Liver (tissue), 9 donors: ENCODE measurements around the gene BTRC. TPM values are rescaled to one million over a fixed set of nuclear protein-coding genes. Genes with fewer than 3 reads are reported as not detected.

Experiments
- DNase-seq: peaks from one replicate; pipeline ENCODE4 v3.0.0-alpha.2; 2017; ENCODE audit warnings: low spot score
- H3K27ac ChIP-seq, 2 donors: one replicate each; pipeline ENCODE4 v1.7.0; 2013; ENCODE audit warnings: inconsistent platforms in 2 of 2, low read length in 2 of 2, control low read depth in 1 of 2, low read depth in 1 of 2, mild to moderate bottlenecking in 1 of 2
- H3K27me3 ChIP-seq, 4 donors: one replicate each; pipeline versions ENCODE4 v1.6.1 to v1.7.0; 2013; ENCODE audit warnings: low read length in 3 of 4, inconsistent platforms in 1 of 4, mild to moderate bottlenecking in 1 of 4, moderate library complexity in 1 of 4; ENCODE audit not compliant: control insufficient read depth in 4 of 4, insufficient read depth in 4 of 4
- H3K36me3 ChIP-seq, 4 donors: one replicate each; pipeline versions ENCODE4 v1.6.1 to v1.7.0; 2013; ENCODE audit warnings: low read length in 3 of 4, mild to moderate bottlenecking in 3 of 4, low read depth in 1 of 4, moderate library complexity in 1 of 4; ENCODE audit not compliant: control insufficient read depth in 4 of 4, insufficient read depth in 3 of 4
- H3K4me1 ChIP-seq, 4 donors: one replicate each; pipeline versions ENCODE4 v1.6.1 to v1.7.0; 2013; ENCODE audit warnings: low read length in 3 of 4, mild to moderate bottlenecking in 3 of 4, moderate library complexity in 1 of 4; ENCODE audit not compliant: control insufficient read depth in 4 of 4, insufficient read depth in 4 of 4
- H3K4me3 ChIP-seq, 3 donors: one replicate each; pipeline versions ENCODE4 v1.6.1 to v1.7.0; 2013; ENCODE audit warnings: low read length in 3 of 3, control low read depth in 1 of 3, low read depth in 1 of 3, mild to moderate bottlenecking in 1 of 3
- H3K9ac ChIP-seq, 2 donors: one replicate each; pipeline ENCODE4 v1.7.0; 2013; ENCODE audit warnings: low read length in 2 of 2, mild to moderate bottlenecking in 2 of 2, moderate library complexity in 2 of 2, control low read depth in 1 of 2, low read depth in 1 of 2
- H3K9me3 ChIP-seq, 4 donors: one replicate each; pipeline versions ENCODE4 v1.6.1 to v1.7.0; 2013; ENCODE audit warnings: low read length in 3 of 4; ENCODE audit not compliant: control insufficient read depth in 4 of 4
- ATF3 ChIP-seq: IDR thresholded peaks from 2 replicates; pipeline ENCODE4 v1.6.1; 2016; ENCODE audit warnings: antibody characterized with exemption
- CTCF ChIP-seq: fragments of 150-350 bp; IDR thresholded peaks from 2 replicates; pipeline ENCODE4 v1.5.1; 2017; ENCODE audit warnings: improper control_type of control experiment, low read depth, low read length; ENCODE audit not compliant: missing input control
- EGR1 ChIP-seq, 2 donors: IDR thresholded peaks; 2 replicates each; pipeline ENCODE4 v1.6.1; 2016 to 2018; ENCODE audit warnings: antibody characterized with exemption in 2 of 2, low read depth in 2 of 2
- FOXA1 ChIP-seq: IDR thresholded peaks from 2 replicates; pipeline ENCODE4 v1.6.1; 2016; ENCODE audit warnings: antibody characterized with exemption
- FOXA2 ChIP-seq: IDR thresholded peaks from 2 replicates; pipeline ENCODE4 v1.6.1; 2016; ENCODE audit warnings: antibody characterized with exemption
- GABPA ChIP-seq, 2 donors: IDR thresholded peaks in 1 of 2; conservative IDR thresholded peaks in 1 of 2; 2 replicates each; pipeline ENCODE4 v1.6.1; 2016; ENCODE audit warnings: antibody characterized with exemption in 2 of 2, mild to moderate bottlenecking in 1 of 2, moderate library complexity in 1 of 2
- HNF4A ChIP-seq, 2 donors: conservative IDR thresholded peaks; 2 replicates each; pipeline ENCODE4 v1.6.1; 2016; ENCODE audit warnings: antibody characterized with exemption in 2 of 2, mild to moderate bottlenecking in 2 of 2
- HNF4G ChIP-seq: IDR thresholded peaks from 2 replicates; pipeline ENCODE4 v1.6.1; 2016; ENCODE audit warnings: antibody characterized with exemption
- JUND ChIP-seq, 2 donors: IDR thresholded peaks; 2 replicates each; pipeline ENCODE4 v1.6.1; 2016; ENCODE audit warnings: antibody characterized with exemption in 2 of 2
- MAX ChIP-seq: IDR thresholded peaks from 2 replicates; pipeline ENCODE4 v1.6.1; 2016; ENCODE audit warnings: antibody characterized with exemption
- NR2F2 ChIP-seq: IDR thresholded peaks from 2 replicates; pipeline ENCODE4 v1.6.1; 2016; ENCODE audit warnings: antibody characterized with exemption
- RAD21 ChIP-seq, 2 donors: IDR thresholded peaks; 2 replicates each; pipeline ENCODE4 v1.6.1; 2016; ENCODE audit warnings: antibody characterized with exemption in 2 of 2, mild to moderate bottlenecking in 2 of 2
- REST ChIP-seq: IDR thresholded peaks from 2 replicates; pipeline ENCODE4 v1.6.1; 2016; ENCODE audit warnings: antibody characterized with exemption, mild to moderate bottlenecking
- RXRA ChIP-seq, 2 donors: IDR thresholded peaks; 2 replicates each; pipeline ENCODE4 v1.6.1; 2017 to 2018; ENCODE audit warnings: antibody characterized with exemption in 2 of 2, mild to moderate bottlenecking in 1 of 2
- SP1 ChIP-seq: IDR thresholded peaks from 2 replicates; pipeline ENCODE4 v1.6.1; 2018; ENCODE audit warnings: antibody characterized with exemption, mild to moderate bottlenecking
- TAF1 ChIP-seq: conservative IDR thresholded peaks from 2 replicates; pipeline ENCODE4 v1.6.1; 2016; ENCODE audit warnings: antibody characterized with exemption, mild to moderate bottlenecking
- YY1 ChIP-seq: IDR thresholded peaks from 2 replicates; pipeline ENCODE4 v1.6.1; 2016; ENCODE audit warnings: antibody characterized with exemption, mild to moderate bottlenecking
- ZBTB33 ChIP-seq: IDR thresholded peaks from 2 replicates; pipeline ENCODE4 v1.6.1; 2016; ENCODE audit warnings: antibody characterized with exemption
- WGBS: extraction: QIAGEN DNeasy Blood & Tissue Kit; methylation state at CpG from one replicate; pipeline ENCODE4 v1.1.7; 2013; 5-methylcytosine and 5-hydroxymethylcytosine counted together
- polyA plus RNA-seq, 2 donors: library from polyadenylated mRNA; stranded (reverse) in 1 of 2; unstranded in 1 of 2; fragments of 200-250 nt in 1 of 2; fragments of >200 nt in 1 of 2; fragmentation: Nextera tagmentation in 1 of 2; extraction: Ambion mirVana in 1 of 2; gene quantifications; one replicate each; pipeline versions ENCODE4 v1.2.1 to v1.2.3, GENCODE V29; 2013 to 2015
- total RNA-seq, 2 donors: library from RNA; depleted of rRNA; stranded (reverse); fragments of >200 nt; gene quantifications; one replicate each; pipeline ENCODE4 v1.2.3, GENCODE V29; 2014
- donor health status: healthy.
- donor health status: healthy.
- donor health status: healthy.
- donor health status: healthy.
- donor health status: healthy.

The BTRC gene
- total and polyA plus RNA-seq, 4 donors: 2.7 to 28.2 (median 5.9) TPM

GRCh38 chr10:101562231-101562630, 208.3 kb downstream of the BTRC start:
- peaks cover 0 to 2% (median under 1%) of the 10 kb centered on the region in 4 donors for H3K4me1 ChIP-seq
- H3K9me3 ChIP-seq: no peaks in the 10 kb centered on the region
- H3K27ac ChIP-seq: no peak overlapping the region
- WGBS: 88% methylated on average over 5 of the region's 5 CpGs
- H3K27me3 ChIP-seq: peaks cover 0 to 3% (median 2%) of the 10 kb centered on the region in 4 donors
- no peak overlapping the region for H3K4me3 ChIP-seq
- TF ChIP-seq HNF4G (no peak), REST (no peak), SP1 (no peak), NR2F2 (no peak), MAX (no peak), ZBTB33 (no peak), CTCF (no peak), JUND (IDR thresholded peaks at IDR 0.05) (no peak), EGR1 (IDR thresholded peaks at IDR 0.05; ENCODE audit: low read depth in 2 of 2) (no peak), YY1 (no peak), GABPA (IDR thresholded peaks at IDR 0.05 in 1 of 2, conservative IDR thresholded peaks at IDR 0.05 in 1 of 2) (no peak), HNF4A (conservative IDR thresholded peaks at IDR 0.05) (no peak), FOXA2 (no peak), FOXA1 (no peak), ATF3 (no peak), RAD21 (IDR thresholded peaks at IDR 0.05) (no peak), TAF1 (no peak)
- DNase-seq: no peak
- no peak overlapping the region for H3K9ac ChIP-seq
- H3K36me3 ChIP-seq: no peaks in the 10 kb centered on the region

- Histone ChIP-seq H3K36me3 (no peaks in the 10 kb centered on the region), H3K9me3 (no peaks in the 10 kb centered on the region), H3K4me1 (peaks cover 0 to 2% (median under 1%) of the 10 kb centered on the region in 4 donors), H3K27me3 (peaks cover 0 to 4% (median 2%) of the 10 kb centered on the region in 4 donors), H3K4me3 (no peak overlapping the region), H3K9ac (no peak overlapping the region), H3K27ac (no peak overlapping the region)
- no peak for DNase-seq
- WGBS: 71% methylated on average over 3 of the region's 3 CpGs
- TF ChIP-seq EGR1 (IDR thresholded peaks at IDR 0.05; ENCODE audit: low read depth in 2 of 2) (no peak), REST (no peak), RXRA (IDR thresholded peaks at IDR 0.05) (no peak), YY1 (no peak), FOXA2 (no peak), HNF4A (conservative IDR thresholded peaks at IDR 0.05) (no peak), NR2F2 (no peak), MAX (no peak), HNF4G (no peak), ATF3 (no peak), RAD21 (IDR thresholded peaks at IDR 0.05) (no peak)
Measured at GRCh38 chr10:101563007-101563406, 209.0 kb downstream of the BTRC start.
